NCI-H446 (cell line): ENCODE data around the gene C2.
"Not testable (repeated sequence)": the region's sequence is repeated elsewhere in the genome, so short reads cannot be mapped to it uniquely, and the experiment has no call there.

Experiments
- DNase-seq, 2 experiments: peaks; one replicate each; lab custom pipeline; 2025; lab: John Stamatoyannopoulos, UW

The C2 gene

GRCh38 chr6:31927863-31928671, 550 bp downstream of the C2 start:
- DNase-seq: no peak

DNA sequence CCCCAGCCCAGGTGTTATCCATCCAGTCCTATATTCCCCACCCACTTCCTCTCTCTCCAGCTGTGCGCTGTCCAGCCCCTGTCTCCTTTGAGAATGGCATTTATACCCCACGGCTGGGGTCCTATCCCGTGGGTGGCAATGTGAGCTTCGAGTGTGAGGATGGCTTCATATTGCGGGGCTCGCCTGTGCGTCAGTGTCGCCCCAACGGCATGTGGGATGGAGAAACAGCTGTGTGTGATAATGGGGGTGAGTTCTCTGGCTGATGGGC, 1.1 kb downstream of the C2 start:
- no peak for DNase-seq

- DNase-seq: no peak
These were observed 3.4 kb downstream of the C2 start for GRCh38 chr6:31930962-31931361.

DNA sequence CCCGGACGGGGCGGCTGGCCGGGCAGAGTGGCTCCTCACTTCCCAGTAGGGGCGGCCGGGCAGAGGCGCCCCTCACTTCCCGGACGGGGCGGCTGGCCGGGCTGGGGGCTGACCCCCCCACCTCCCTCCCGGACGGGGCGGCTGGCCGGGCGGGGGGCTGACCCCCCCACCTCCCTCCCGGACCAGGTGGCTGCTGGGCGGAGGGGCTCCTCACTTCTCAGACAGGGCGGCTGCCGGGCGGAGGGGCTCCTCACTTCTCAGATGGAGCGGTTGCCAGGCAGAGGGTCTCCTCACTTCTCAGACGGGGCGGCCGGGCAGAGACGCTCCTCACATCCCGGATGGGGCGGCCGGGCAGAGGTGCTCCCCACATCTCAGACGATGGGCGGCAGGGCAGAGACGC, 4.6 kb downstream of the C2 start:
- DNase-seq: not testable (repeated sequence)

GRCh38 chr6:31933537-31933936, 6.0 kb downstream of the C2 start:
- DNase-seq: no peak

DNA sequence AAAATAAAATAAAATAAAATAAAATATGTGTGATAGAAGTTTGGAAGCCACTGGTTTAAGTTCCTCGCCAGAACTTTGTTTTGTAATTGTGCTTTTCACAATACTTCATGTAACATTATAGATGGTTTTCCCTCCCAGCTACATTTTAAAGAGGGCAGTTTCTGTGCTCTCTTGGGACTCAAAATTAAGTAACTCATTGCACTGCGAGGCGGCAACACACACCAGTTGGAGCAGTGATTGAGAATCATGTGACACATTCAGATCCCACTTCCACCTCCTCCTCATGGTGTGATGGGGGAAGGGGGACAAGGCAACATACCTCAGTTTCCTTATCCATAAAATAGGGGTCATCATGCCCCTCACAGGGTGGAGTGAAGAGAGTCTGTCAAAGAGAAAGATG, 7.5 kb downstream of the C2 start:
- DNase-seq: no peak

DNA sequence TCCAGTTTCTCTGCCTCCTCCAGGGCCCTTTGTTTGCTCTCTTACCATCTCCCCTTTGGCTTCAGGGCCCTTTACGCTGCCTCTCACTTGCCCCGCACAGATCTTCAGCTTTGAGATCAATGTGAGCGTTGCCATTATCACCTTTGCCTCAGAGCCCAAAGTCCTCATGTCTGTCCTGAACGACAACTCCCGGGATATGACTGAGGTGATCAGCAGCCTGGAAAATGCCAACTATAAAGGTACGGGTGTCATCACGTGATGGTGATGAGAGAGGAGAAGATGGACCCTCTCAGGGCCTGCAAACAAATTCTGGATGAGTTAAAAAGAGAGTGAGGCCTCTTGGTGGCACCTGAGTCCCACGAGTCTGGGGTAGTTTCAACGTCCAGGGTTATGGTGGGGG, 8.3 kb downstream of the C2 start:
- no peak for DNase-seq

GRCh38 chr6:31940256-31940664, 12.7 kb downstream of the C2 start:
- DNase-seq: no peak

- DNase-seq: no peak
These were observed 16.2 kb downstream of the C2 start for GRCh38 chr6:31943742-31944141.

GRCh38 chr6:31945154-31945506, 17.6 kb downstream of the C2 start:
- no peak for DNase-seq

DNA sequence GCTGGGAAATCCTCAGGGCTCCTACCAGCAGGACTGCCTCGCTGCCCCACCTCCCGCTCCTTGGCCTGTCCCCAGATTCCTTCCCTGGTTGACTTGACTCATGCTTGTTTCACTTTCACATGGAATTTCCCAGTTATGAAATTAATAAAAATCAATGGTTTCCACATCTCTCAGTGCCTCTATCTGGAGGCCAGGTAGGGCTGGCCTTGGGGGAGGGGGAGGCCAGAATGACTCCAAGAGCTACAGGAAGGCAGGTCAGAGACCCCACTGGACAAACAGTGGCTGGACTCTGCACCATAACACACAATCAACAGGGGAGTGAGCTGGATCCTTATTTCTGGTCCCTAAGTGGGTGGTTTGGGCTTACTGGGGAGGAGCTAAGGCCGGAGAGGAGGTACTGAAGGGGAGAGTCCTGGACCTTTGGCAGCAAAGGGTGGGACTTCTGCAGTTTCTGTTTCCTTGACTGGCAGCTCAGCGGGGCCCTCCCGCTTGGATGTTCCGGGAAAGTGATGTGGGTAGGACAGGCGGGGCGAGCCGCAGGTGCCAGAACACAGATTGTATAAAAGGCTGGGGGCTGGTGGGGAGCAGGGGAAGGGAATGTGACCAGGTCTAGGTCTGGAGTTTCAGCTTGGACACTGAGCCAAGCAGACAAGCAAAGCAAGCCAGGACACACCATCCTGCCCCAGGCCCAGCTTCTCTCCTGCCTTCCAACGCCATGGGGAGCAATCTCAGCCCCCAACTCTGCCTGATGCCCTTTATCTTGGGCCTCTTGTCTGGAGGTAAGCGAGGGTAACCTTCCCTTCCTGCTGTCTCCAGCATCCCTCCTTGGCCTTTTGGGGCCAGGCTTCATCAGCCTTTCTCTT, 18.2 kb downstream of the C2 start, which contains the start of gene CFB:
CFB (plus strand) TSS at position 589 of the 863 bp plus-strand sequence; CDS start at position 716, 127 bp downstream.
- no peak for DNase-seq

DNA sequence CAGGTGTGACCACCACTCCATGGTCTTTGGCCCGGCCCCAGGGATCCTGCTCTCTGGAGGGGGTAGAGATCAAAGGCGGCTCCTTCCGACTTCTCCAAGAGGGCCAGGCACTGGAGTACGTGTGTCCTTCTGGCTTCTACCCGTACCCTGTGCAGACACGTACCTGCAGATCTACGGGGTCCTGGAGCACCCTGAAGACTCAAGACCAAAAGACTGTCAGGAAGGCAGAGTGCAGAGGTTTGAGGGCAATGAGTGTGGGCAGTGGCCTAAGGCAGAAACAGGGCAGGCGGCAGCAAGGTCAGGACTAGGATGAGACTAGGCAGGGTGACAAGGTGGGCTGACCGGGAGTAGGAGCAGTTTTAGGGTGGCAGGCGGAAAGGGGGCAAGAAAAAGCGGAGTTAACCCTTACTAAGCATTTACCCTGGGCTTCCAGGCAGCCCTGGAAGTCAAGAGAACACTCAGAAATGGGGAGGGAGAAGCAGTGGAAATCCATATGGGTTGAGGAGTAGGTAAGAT, 18.9 kb downstream of the C2 start:
- no peak for DNase-seq

DNA sequence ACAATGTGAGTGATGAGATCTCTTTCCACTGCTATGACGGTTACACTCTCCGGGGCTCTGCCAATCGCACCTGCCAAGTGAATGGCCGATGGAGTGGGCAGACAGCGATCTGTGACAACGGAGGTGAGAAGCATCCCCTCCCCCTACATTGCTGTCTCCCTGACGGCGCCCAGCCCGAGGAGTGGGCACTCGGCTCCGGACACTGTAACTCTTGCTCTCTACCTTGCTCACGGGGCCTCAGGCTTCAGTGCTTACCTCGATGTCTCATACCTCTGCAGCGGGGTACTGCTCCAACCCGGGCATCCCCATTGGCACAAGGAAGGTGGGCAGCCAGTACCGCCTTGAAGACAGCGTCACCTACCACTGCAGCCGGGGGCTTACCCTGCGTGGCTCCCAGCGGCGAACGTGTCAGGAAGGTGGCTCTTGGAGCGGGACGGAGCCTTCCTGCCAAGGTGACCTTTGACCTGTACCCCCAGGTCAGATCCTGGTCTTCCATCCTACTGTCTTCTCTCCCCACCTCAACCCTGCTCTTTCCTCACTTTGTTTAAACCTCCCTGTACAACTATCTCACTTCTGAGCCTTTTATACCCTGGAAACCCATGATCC, 19.7 kb downstream of the C2 start:
- no peak for DNase-seq

GRCh38 chr6:31947864-31948263, 20.3 kb downstream of the C2 start:
- DNase-seq: no peak

DNA sequence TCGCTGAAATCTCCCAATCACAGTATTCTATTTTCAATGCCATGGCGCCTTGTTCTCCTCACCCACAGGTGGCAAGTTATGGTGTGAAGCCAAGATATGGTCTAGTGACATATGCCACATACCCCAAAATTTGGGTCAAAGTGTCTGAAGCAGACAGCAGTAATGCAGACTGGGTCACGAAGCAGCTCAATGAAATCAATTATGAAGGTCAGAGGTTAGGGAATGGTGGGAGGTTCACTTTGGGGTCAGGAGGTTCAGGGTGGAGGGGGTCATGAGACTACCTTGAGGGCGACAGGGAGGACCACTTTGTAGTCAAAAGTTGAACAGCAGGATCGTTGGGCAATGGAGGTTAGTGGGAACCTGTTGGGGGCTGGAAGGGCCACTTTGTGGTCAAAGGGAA, 20.8 kb downstream of the C2 start:
- no peak for DNase-seq

DNA sequence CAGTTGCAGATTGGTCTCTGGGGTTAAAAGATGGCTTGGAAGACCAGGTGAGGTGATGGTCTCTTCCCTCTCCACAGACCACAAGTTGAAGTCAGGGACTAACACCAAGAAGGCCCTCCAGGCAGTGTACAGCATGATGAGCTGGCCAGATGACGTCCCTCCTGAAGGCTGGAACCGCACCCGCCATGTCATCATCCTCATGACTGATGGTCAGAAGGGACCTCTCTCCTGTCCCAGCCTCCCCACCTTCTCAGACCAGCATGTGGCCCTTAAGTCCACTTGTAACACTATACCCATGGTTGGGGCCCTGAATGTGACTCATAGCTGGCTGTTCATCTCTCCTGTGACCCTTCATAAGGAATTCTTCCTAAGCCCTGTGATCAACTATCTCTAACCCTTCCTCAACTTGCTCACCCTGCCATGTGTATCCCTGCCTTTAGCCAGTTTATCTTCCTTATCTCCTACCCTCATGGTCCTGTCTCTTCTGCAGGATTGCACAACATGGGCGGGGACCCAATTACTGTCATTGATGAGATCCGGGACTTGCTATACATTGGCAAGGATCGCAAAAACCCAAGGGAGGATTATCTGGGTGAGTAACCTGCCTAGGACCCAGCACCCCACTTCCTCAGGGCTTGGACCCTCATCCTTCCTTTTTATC, 21.4 kb downstream of the C2 start:
- DNase-seq: no peak

GRCh38 chr6:31949926-31950548, 22.5 kb downstream of the C2 start:
- DNase-seq: no peak

- no peak for DNase-seq
These were observed 24.8 kb downstream of the C2 start for GRCh38 chr6:31952140-31952805.

DNA sequence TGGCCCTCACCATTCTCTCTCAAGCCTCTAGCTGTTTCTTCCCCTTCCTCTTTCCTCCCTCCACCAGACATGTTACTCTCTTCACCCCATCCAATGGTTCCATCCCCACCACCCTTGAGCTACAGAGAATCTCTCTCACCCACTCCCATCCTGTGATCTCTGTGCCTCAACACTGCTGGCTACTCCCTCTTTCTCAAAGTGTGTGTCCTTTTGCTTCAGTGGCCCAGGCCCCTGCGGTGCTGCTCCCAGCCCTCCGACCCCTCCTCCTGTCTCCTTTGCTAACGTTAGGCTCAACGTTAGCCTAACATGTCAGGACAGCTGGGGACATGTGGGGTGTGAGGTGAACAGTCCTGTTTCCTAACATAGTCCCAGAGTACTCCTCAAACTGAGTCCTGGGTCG, 25.4 kb downstream of the C2 start:
- no peak for DNase-seq

DNA sequence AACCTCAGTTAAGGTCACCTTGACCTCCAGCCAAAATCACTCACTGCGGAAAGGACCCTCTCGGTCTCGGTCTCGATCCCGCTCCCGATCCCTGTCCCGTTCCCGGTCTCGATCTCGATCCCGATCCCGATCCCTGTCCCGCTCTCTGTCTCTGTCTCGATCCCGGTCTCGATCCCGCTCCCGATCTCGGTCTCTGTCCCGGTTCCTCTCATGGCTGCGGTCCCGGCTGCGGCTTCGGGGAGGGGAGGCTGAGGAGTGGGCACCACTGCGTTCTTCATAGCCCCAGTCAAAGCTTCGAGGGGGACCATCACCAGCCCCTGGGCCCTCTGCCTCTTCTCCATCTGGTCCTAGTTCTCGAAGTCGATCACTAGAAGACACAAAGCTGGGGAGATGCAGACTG, 27.0 kb downstream of the C2 start:
- DNase-seq: no peak

DNA sequence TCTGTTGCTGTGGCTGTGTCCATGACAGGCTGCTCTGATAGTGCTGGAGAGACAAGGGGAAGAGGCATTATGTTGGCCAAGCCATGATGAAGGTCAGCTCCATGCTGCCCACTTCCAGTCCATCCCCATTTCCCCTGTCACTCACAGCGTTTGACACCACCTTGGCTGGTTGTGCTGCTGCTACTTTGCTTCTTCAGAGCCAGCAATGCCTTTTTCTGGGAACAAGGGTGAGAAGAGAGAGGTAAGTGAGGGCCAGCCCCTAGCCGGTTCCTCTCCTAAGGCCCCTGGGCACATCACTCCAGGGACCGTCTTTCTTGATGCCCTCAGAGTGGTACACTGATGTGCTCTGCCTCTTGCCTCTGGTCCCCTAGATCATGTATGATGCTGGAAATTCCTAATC, 29.3 kb downstream of the C2 start:
- no peak for DNase-seq

DNA sequence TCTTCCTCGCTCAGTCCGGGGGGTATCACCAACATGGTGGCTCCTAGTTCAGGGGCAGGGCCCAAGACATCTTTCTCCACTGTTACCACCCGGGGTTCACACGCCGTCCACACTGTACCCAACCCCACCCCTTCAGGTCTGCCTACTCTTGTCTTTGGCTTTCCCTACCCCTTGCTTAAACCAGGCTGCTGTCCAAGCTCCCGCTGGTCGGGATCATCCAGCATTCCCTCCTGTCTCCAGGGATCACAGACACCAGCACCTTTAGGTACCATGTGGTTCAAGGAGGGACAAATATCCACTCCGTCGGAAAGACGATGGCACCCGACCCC, 30.9 kb downstream of the C2 start:
- DNase-seq: no peak
